ENCODE data around the gene SF1. TPM values are rescaled to one million over a fixed set of nuclear protein-coding genes. Genes with fewer than 3 reads are reported as not detected.

SF1 gene
- total RNA-seq, 1 donor = 95.9 TPM

GRCh38 chr11:64788321-64789215, 10.2 kb upstream of the SF1 start:
- TF ChIP-seq CTCF (IDR thresholded peaks at IDR 0.05; ENCODE audit: insufficient read depth, low read depth, low read length) = no peak
- DNase-seq (ENCODE audit: low read depth) = no peak
- H3K4me3 ChIP-seq (ENCODE audit: low read depth, low read length) = no peak overlapping the region

GRCh38 chr11:64787526-64788320, 9.4 kb upstream of the SF1 start:
- peak; percentile 82 for TF ChIP-seq CTCF (IDR thresholded peaks at IDR 0.05; ENCODE audit: insufficient read depth, low read depth, low read length)
- no peak overlapping the region for H3K4me3 ChIP-seq (ENCODE audit: low read depth, low read length)
- DNase-seq (ENCODE audit: low read depth) = peak; percentile 40

- no peak for TF ChIP-seq CTCF (IDR thresholded peaks at IDR 0.05; ENCODE audit: insufficient read depth, low read depth, low read length)
- H3K4me3 ChIP-seq (ENCODE audit: low read depth, low read length) = no peak overlapping the region
- no peak for DNase-seq (ENCODE audit: low read depth)
Measured at GRCh38 chr11:64786308-64786707, 8.0 kb upstream of the SF1 start.

DNA sequence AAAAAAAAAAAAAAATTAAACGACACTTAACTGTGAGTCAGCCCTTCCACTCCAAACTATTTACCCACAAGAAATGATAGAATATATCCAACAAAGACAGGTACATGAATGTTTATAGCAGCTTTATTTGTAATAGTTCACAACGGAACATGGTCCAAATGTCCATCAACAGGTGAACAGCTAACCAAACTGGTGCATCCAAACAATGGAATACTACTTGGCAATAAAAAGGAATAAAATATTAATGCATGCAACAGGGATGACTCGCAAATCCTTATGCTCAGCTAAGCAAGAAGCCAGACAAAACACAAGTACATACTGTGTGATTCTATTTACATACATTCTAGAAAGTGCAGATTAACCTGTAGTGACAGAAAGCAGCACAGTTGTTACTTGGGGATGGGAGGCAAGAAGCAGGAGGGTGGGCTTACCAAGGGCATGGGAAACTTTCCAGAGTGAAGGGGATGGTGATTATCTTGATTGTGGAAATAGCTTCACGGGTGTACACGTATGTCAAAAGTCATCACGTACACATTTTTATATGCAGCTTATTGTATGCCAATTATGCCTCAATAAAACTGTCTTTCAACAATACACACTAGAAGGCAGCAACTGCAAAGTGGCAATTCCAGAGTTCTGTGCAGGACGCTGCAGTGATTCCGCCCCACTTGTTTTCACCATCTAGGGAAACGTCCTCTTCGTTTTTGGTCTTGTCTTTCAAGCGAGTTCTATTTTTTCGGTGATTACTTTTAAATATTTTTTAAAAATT, 6.7 kb upstream of the SF1 start:
- no peak for TF ChIP-seq CTCF (IDR thresholded peaks at IDR 0.05; ENCODE audit: insufficient read depth, low read depth, low read length)
- H3K4me3 ChIP-seq (ENCODE audit: low read depth, low read length) = no peak overlapping the region
- no peak for DNase-seq (ENCODE audit: low read depth)

DNA sequence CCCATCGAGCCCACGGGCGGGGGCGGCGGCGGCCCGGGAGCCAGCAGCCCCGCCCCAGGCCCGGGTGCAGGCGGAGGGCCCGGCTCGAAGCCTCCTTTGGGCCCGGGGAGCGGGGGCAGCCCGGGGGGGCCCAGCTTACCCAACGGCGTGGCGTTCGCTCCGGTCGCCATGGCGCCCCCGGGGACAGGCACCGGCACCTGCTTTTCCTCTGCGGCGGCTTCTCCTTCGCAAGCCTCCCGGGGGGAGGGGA, 194 bp downstream of the SF1 start:
- H3K4me3 ChIP-seq (ENCODE audit: low read depth, low read length) = peak overlapping the region; percentile 88
- no peak for TF ChIP-seq CTCF (IDR thresholded peaks at IDR 0.05; ENCODE audit: insufficient read depth, low read depth, low read length)
- DNase-seq (ENCODE audit: low read depth) = no peak

- peak overlapping the region; percentile 88 for H3K4me3 ChIP-seq (ENCODE audit: low read depth, low read length)
- peak; percentile 82 for DNase-seq (ENCODE audit: low read depth)
- TF ChIP-seq CTCF (IDR thresholded peaks at IDR 0.05; ENCODE audit: insufficient read depth, low read depth, low read length) = no peak
Measured at GRCh38 chr11:64777449-64778222, 706 bp downstream of the SF1 start.
